Fibroblast of lung (primary cell): Measurements from ENCODE around the gene ANO10.

ENCODE experiments used
- CTCF ChIP-seq, 2 donors: IDR thresholded peaks in 1 of 2; conservative IDR thresholded peaks in 1 of 2; 1 replicate in 1 of 2; 2 replicates in 1 of 2; pipeline ENCODE4 v1.5.1; 2011 to 2012; ENCODE audit warnings: low read length in 2 of 2, control low read depth in 1 of 2, inconsistent platforms in 1 of 2, low read depth in 1 of 2, mild to moderate bottlenecking in 1 of 2
- EZH2 ChIP-seq: IDR thresholded peaks from 2 replicates; pipeline ENCODE4 v1.5.1; 2012; ENCODE audit warnings: low read length, control low read depth, mild to moderate bottlenecking; ENCODE audit errors: missing control alignments

GRCh38 chr3:43369404-43370292 lies 252.2 kb downstream of the ANO10 start:
- TF ChIP-seq EZH2 (no peak), CTCF (conservative IDR thresholded peaks at IDR 0.05 in 1 of 2, IDR thresholded peaks at IDR 0.05 in 1 of 2; ENCODE audit: low read depth in 1 of 2, low read length in 2 of 2) (no peak)
